Kidney epithelial cell (primary cell): ENCODE results near the gene SFMBT1. TPM values are rescaled to one million over a fixed set of nuclear protein-coding genes. Genes with fewer than 3 reads are reported as not detected.
A peak's percentile ranks its signal among the peaks of the same experiment; 100 is the strongest.

ENCODE experiments used
- DNase-seq: peaks from one replicate; pipeline ENCODE4 v3.0.0-alpha.2; 2010; ENCODE audit warnings: low read depth
- H3K27me3 ChIP-seq: 2 replicates; pipeline ENCODE4 v1.6.0; 2011; ENCODE audit warnings: low read length; ENCODE audit not compliant: control insufficient read depth, insufficient read depth
- H3K36me3 ChIP-seq: 2 replicates; pipeline ENCODE4 v1.5.1; 2011; ENCODE audit warnings: low read length; ENCODE audit not compliant: control insufficient read depth, insufficient read depth
- H3K4me3 ChIP-seq: 2 replicates; pipeline ENCODE4 v1.5.1; 2011; ENCODE audit warnings: low read depth, mild to moderate bottlenecking, control low read depth, low read length
- total RNA-seq: library from RNA; depleted of rRNA; stranded (reverse); fragments of >200 nt; gene quantifications from 2 replicates; pipeline ENCODE4 v1.2.3, GENCODE V29; 2015
- TF ChIP-seq, protein P1 (sequence below): IDR thresholded peaks from 2 replicates; pipeline ENCODE4 v1.5.1; 2011; ENCODE audit warnings: mild to moderate bottlenecking, moderate library complexity, low read length, control low read depth, inconsistent platforms; ENCODE audit not compliant: insufficient read depth, poor library complexity, severe bottlenecking

SFMBT1 gene
- total RNA-seq, 1 donor from 2014 or later = 15.6 TPM

GRCh38 chr3:52939600-52939999 is 106.3 kb downstream of the SFMBT1 start:
- Histone ChIP-seq H3K4me3 (no peak overlapping the region), H3K36me3 (no peaks in the 10 kb centered on the region), H3K27me3 (no peaks in the 10 kb centered on the region)
- TF ChIP-seq, protein P1, sequence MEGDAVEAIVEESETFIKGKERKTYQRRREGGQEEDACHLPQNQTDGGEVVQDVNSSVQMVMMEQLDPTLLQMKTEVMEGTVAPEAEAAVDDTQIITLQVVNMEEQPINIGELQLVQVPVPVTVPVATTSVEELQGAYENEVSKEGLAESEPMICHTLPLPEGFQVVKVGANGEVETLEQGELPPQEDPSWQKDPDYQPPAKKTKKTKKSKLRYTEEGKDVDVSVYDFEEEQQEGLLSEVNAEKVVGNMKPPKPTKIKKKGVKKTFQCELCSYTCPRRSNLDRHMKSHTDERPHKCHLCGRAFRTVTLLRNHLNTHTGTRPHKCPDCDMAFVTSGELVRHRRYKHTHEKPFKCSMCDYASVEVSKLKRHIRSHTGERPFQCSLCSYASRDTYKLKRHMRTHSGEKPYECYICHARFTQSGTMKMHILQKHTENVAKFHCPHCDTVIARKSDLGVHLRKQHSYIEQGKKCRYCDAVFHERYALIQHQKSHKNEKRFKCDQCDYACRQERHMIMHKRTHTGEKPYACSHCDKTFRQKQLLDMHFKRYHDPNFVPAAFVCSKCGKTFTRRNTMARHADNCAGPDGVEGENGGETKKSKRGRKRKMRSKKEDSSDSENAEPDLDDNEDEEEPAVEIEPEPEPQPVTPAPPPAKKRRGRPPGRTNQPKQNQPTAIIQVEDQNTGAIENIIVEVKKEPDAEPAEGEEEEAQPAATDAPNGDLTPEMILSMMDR = no peak
- DNase-seq = no peak

DNA sequence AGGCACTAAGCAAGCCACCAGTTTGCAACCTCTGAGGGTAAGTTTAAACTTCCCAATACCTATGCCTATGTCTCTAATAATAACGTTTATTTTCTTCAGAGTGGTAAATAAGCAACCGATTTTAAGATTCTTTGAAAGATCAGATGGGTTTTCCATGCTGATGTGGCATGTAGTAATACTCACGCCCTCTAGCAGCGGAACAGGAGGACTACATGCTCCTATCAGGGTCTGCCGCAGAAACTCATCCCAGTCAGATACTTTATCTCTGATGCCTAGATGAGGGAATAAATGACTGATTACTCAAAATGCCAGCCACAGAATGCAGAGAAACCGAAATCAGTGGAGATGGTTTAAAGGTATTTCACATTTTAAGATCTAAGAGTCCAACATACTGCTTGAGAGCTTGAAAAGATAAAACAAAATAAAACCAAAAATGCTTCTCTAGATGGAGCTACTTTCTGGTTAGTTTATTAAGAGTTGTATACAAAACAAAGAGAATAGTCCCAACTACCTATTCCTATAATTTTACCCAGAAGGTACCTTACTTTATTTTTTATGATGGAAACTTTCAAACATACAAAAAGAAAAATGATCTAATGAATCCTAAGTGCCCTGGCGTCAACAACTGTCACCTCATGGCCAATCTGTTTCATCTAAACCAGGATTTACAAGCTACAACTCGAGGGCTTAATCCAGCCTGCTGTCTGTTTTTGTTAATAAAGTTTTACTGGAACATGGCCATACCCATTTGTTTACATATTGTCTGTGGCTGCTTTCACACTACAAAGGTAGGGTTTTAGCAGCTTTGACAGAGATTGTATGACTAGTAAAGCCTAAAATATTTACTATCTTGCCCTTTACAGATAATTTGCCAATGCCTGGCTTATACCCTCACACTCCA is 111.0 kb downstream of the SFMBT1 start:
- no peak overlapping the region for H3K4me3 ChIP-seq
- H3K27me3 ChIP-seq = no peaks in the 10 kb centered on the region
- H3K36me3 ChIP-seq = no peaks in the 10 kb centered on the region
- DNase-seq = peak; percentile 10
- TF ChIP-seq, protein P1 = peak; percentile 90

DNA sequence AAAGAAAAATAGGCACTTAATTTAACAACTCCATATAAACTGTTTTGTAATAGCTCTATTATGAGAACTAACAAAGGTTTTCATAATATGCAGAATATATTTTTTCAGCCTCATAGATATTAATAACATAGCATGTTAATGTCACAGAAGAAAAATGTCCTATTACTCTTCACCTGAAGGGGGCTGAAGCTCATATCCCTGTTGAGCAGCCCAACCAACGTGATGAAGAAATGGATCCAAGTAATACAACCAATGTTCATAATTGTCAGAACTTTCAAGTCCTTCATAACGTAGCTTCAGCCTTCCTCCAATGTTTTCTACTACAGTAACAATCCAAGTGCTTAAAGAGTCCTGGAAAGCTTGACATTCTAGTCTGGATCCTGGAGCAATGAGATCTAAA is 114.0 kb downstream of the SFMBT1 start:
- TF ChIP-seq, protein P1 = no peak

DNA sequence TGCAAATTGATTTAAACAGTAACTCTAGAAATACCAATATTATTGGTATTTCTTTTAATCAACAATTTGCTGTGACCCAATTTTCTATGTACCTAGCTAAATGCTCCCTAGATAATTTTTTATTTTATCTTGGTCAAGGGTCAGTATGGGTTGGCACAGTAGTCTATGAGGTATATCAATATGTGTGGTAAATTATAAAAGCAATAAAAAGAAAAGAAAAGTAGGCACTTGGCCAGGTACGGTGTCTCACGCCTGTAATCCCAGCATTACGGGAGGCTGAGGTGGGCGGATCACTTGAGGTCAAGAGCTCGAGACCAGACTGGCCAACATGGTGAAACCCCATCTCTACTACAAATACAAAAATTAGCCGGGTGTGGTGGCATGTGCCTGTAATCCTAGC is 114.5 kb downstream of the SFMBT1 start:
- DNase-seq = no peak
- TF ChIP-seq, protein P1 = no peak
- Histone ChIP-seq H3K4me3 (no peak overlapping the region), H3K27me3 (no peaks in the 10 kb centered on the region), H3K36me3 (no peaks in the 10 kb centered on the region)

More for the DNA sequence above, 114.0 kb downstream of the SFMBT1 start:
- Histone ChIP-seq H3K27me3 (no peaks in the 10 kb centered on the region), H3K4me3 (no peak overlapping the region), H3K36me3 (no peaks in the 10 kb centered on the region)
- DNase-seq = no peak

DNA sequence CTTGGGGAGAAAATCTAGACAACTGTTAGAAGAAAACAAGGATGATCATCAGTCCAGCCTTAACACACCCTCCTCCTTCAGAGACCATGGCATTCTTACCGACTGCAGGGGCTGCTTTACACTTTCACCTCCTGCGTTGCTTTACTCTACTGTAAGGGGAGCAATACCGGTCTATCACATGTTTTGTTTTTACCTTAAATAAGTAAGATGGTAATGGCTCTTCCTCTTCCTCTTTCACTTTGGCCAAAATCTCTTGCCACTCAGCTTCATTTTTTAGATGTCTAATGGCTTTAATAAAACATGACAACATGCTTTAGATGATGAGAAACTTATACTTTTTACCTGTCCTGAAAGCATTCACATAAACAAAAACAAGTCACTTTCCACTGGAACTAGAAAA is 115.1 kb downstream of the SFMBT1 start:
- Histone ChIP-seq H3K27me3 (no peaks in the 10 kb centered on the region), H3K36me3 (no peaks in the 10 kb centered on the region), H3K4me3 (no peak overlapping the region)
- TF ChIP-seq, protein P1 = no peak
- no peak for DNase-seq
